ENCODE results near the gene KLK1. TPM values are rescaled to one million over a fixed set of nuclear protein-coding genes. Genes with fewer than 3 reads are reported as not detected.
A peak's percentile ranks its signal among the peaks of the same experiment; 100 is the strongest.

The KLK1 gene
- total and polyA plus RNA-seq, 5 donors from 2014 or later = 0.47 to 0.48 TPM; not detected in 3

- peak overlapping the region in 1 of 3 donors; percentile 83 for H3K27ac Mint-ChIP-seq
Measured at GRCh38 chr19:50794074-50794875, 29.3 kb downstream of the KLK1 start.

DNA sequence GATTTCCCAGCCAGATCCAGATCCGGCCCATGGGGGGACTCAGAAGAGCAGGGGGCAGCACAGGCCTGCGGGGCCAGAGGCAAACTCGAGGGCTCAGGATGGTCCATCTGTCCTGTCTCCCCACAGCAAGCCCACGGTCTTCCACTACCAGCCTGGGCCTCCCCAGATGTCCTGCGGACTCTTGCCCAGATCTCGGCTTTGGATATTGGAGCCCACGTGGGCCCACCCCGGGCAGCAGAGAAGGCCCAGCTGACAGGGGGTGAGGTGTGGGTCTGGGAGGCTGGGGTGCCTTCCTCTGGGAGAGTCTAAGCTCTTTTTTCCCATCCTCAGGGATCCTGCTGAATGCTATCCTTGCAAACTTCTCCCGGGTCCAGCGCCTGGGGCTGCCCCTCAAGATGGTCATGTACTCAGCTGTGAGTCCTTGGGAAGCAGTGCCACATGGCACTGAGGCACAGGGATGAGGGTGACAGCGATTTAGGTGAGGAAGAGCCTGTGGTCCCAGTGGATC, 30.0 kb downstream of the KLK1 start:
- peaks cover 19% of the 10 kb centered on the region for H3K36me3 ChIP-seq (ENCODE audit: control insufficient read depth, insufficient read depth, low read length)
- H3K4me1 Mint-ChIP-seq = peaks cover 0 to 13% (median 3%) of the 10 kb centered on the region in 4 donors
- no peak overlapping the region for H3K4me3 ChIP-seq (ENCODE audit: low read depth, low read length)
- ATAC-seq (ENCODE audit: low read depth in 2 of 2) = no peak
- H3K4me3 Mint-ChIP-seq = no peak overlapping the region
- no peaks in the 10 kb centered on the region for H3K27me3 Mint-ChIP-seq
- no peak overlapping the region for H3K27ac ChIP-seq (ENCODE audit: insufficient read depth, low read length, poor library complexity, severe bottlenecking)
- DNase-seq = no peak
- H3K27ac Mint-ChIP-seq = no peak overlapping the region
- H3K27me3 ChIP-seq (ENCODE audit: control insufficient read depth, insufficient read depth, low read length) = no peaks in the 10 kb centered on the region
- H3K9me3 ChIP-seq (ENCODE audit: control insufficient read depth in 2 of 2, low read length in 2 of 2) = no peaks in the 10 kb centered on the region
- no peaks in the 10 kb centered on the region for H3K36me3 Mint-ChIP-seq
- peaks cover 4% of the 10 kb centered on the region for H3K4me1 ChIP-seq (ENCODE audit: control insufficient read depth, insufficient read depth, low read length, poor library complexity, severe bottlenecking)
- no peaks in the 10 kb centered on the region for H3K9me3 Mint-ChIP-seq

More at GRCh38 chr19:50794074-50794875, 29.3 kb downstream of the KLK1 start:
- Histone ChIP-seq H3K27me3 (ENCODE audit: control insufficient read depth, insufficient read depth, low read length) (no peaks in the 10 kb centered on the region), H3K9me3 (ENCODE audit: control insufficient read depth in 2 of 2, low read length in 2 of 2) (no peaks in the 10 kb centered on the region), H3K4me1 (ENCODE audit: control insufficient read depth, insufficient read depth, low read length, poor library complexity, severe bottlenecking) (peaks cover 4% of the 10 kb centered on the region), H3K27ac (ENCODE audit: insufficient read depth, low read length, poor library complexity, severe bottlenecking) (no peak overlapping the region), H3K4me3 (ENCODE audit: low read depth, low read length) (no peak overlapping the region), H3K36me3 (ENCODE audit: control insufficient read depth, insufficient read depth, low read length) (peaks cover 22% of the 10 kb centered on the region)
- H3K27me3 Mint-ChIP-seq = no peaks in the 10 kb centered on the region
- ATAC-seq (ENCODE audit: low read depth in 2 of 2) = peak in 1 of 2 donors; percentile 26
- no peaks in the 10 kb centered on the region for H3K9me3 Mint-ChIP-seq
- no peak overlapping the region for H3K4me3 Mint-ChIP-seq
- H3K4me1 Mint-ChIP-seq = peaks cover 0 to 13% (median 3%) of the 10 kb centered on the region in 4 donors
- H3K36me3 Mint-ChIP-seq = no peaks in the 10 kb centered on the region
- DNase-seq = peak in 1 of 3 donors; percentile 27

DNA sequence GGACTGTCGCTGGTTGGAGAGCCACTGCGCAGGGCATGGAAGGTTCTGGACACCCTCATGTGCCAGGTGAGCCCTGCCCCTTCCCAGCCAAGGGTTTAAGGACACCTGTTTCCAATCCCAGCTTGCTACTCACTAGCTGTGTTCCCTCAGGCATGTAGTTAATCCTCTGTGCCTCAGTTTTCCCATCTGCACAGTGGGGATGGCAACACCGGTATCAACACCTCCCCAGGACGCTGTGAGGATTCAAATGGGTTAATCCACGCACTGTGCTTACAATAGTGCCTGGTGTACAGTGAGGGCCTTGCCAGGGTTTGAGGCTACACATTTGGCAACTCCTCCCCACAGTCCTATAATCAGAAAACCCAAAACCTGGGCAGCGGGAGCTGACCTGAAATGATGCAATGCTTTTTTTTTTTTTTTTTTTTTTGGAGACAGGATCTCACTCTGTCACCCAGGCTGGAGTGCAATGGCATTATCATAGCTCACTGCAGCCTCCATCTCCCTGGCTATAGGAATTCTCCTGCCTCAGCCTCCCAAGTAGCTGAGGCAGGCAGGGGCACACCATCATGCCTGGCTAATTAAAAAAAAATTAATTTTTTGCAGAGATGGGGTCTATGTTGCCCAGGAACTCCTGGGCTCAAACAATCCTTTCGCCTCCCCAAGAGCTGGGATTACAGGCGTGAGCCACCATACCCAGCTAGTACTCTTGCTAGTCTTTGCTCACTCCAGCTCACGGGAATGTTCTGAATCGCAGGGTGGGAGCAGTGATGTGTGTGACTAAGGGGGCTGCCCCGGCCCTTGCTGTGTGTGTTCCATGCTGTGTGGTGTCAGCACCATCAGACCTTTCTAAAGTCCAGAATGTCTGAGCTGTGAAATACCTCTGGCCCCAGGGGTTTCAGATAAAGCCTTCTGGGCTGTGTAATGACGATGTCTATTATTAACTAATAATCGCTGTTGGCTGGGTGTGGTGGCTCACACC, 31.0 kb downstream of the KLK1 start:
- Mint-ChIP-seq H3K27me3 (no peaks in the 10 kb centered on the region), H3K27ac (no peak overlapping the region), H3K4me3 (peak overlapping the region in 1 of 4 donors; percentile 7), H3K4me1 (peaks cover 0 to 13% (median 3%) of the 10 kb centered on the region in 4 donors), H3K36me3 (no peaks in the 10 kb centered on the region), H3K9me3 (no peaks in the 10 kb centered on the region)
- no peak for ATAC-seq (ENCODE audit: low read depth in 2 of 2)
- Histone ChIP-seq H3K36me3 (ENCODE audit: control insufficient read depth, insufficient read depth, low read length) (peaks cover 8% of the 10 kb centered on the region), H3K4me3 (ENCODE audit: low read depth, low read length) (no peak overlapping the region), H3K27ac (ENCODE audit: insufficient read depth, low read length, poor library complexity, severe bottlenecking) (no peak overlapping the region), H3K4me1 (ENCODE audit: control insufficient read depth, insufficient read depth, low read length, poor library complexity, severe bottlenecking) (peaks cover 4% of the 10 kb centered on the region), H3K9me3 (ENCODE audit: control insufficient read depth in 2 of 2, low read length in 2 of 2) (no peaks in the 10 kb centered on the region), H3K27me3 (ENCODE audit: control insufficient read depth, insufficient read depth, low read length) (no peaks in the 10 kb centered on the region)
- DNase-seq = no peak

GRCh38 chr19:50791594-50792271, 31.9 kb downstream of the KLK1 start:
- no peak overlapping the region for H3K27ac ChIP-seq (ENCODE audit: insufficient read depth, low read length, poor library complexity, severe bottlenecking)
- Mint-ChIP-seq H3K27ac (no peak overlapping the region), H3K4me3 (peak overlapping the region in 1 of 4 donors; percentile 57), H3K27me3 (no peaks in the 10 kb centered on the region), H3K4me1 (peaks cover 0 to 13% (median 3%) of the 10 kb centered on the region in 4 donors), H3K36me3 (no peaks in the 10 kb centered on the region), H3K9me3 (no peaks in the 10 kb centered on the region)
- ATAC-seq (ENCODE audit: low read depth in 2 of 2) (no peak), DNase-seq (no peak)
- no peak overlapping the region for H3K4me3 ChIP-seq (ENCODE audit: low read depth, low read length)
- H3K9me3 ChIP-seq (ENCODE audit: control insufficient read depth in 2 of 2, low read length in 2 of 2) = no peaks in the 10 kb centered on the region
- peaks cover under 1% of the 10 kb centered on the region for H3K36me3 ChIP-seq (ENCODE audit: control insufficient read depth, insufficient read depth, low read length)
- peaks cover 4% of the 10 kb centered on the region for H3K4me1 ChIP-seq (ENCODE audit: control insufficient read depth, insufficient read depth, low read length, poor library complexity, severe bottlenecking)
- H3K27me3 ChIP-seq (ENCODE audit: control insufficient read depth, insufficient read depth, low read length) = no peaks in the 10 kb centered on the region

DNA sequence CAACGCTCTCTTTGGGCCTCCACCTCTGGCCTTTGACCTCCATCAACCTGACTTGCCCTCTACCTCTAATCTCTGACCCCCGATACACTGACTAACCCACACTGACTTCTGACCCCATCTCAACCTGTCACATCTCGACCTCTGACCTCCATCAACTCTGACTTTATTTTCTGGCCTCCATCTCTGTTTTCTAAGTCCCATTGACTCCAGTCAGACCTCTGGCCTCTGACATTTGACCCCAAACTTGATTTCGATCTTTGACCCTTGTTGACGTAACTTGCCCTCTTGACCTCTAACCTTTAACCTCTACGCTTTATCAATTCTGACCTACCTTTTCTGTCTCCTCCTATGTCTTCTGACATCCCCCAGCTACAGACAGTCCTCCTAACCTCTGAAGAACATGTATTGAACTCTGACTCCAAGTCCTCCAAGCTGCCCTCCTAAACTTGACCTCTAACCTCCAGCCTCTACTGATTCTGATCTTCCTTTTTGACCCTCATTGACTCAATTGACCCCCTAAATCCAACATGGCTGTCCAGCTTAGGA, 32.6 kb downstream of the KLK1 start:
- no peak overlapping the region for H3K4me3 ChIP-seq (ENCODE audit: low read depth, low read length)
- peaks cover 0 to 13% (median 3%) of the 10 kb centered on the region in 4 donors for H3K4me1 Mint-ChIP-seq
- no peaks in the 10 kb centered on the region for H3K9me3 ChIP-seq (ENCODE audit: control insufficient read depth in 2 of 2, low read length in 2 of 2)
- H3K36me3 Mint-ChIP-seq = no peaks in the 10 kb centered on the region
- no peak overlapping the region for H3K27ac ChIP-seq (ENCODE audit: insufficient read depth, low read length, poor library complexity, severe bottlenecking)
- H3K27ac Mint-ChIP-seq = peak overlapping the region in 1 of 3 donors; percentile 89
- H3K9me3 Mint-ChIP-seq = no peaks in the 10 kb centered on the region
- no peaks in the 10 kb centered on the region for H3K27me3 ChIP-seq (ENCODE audit: control insufficient read depth, insufficient read depth, low read length)
- no peaks in the 10 kb centered on the region for H3K36me3 ChIP-seq (ENCODE audit: control insufficient read depth, insufficient read depth, low read length)
- ATAC-seq (ENCODE audit: low read depth in 2 of 2) = no peak
- no peak for DNase-seq
- H3K27me3 Mint-ChIP-seq = no peaks in the 10 kb centered on the region
- H3K4me1 ChIP-seq (ENCODE audit: control insufficient read depth, insufficient read depth, low read length, poor library complexity, severe bottlenecking) = peaks cover 4% of the 10 kb centered on the region
- H3K4me3 Mint-ChIP-seq = no peak overlapping the region

GRCh38 chr19:50790396-50790795, 33.2 kb downstream of the KLK1 start, which contains the start of gene ACP4:
ACP4 (plus strand) TSS chr19:50790415; CDS start chr19:50790415, 0 bp downstream.
- H3K4me1 ChIP-seq (ENCODE audit: control insufficient read depth, insufficient read depth, low read length, poor library complexity, severe bottlenecking) = peaks cover 4% of the 10 kb centered on the region
- no peak within 1 kb of the TSS for H3K4me3 ChIP-seq (ENCODE audit: low read depth, low read length)
- no peak for ATAC-seq (ENCODE audit: low read depth in 2 of 2)
- H3K27ac ChIP-seq (ENCODE audit: insufficient read depth, low read length, poor library complexity, severe bottlenecking) = no peak within 1 kb of the TSS
- Mint-ChIP-seq H3K36me3 (no peaks in the 10 kb centered on the region), H3K27ac (peak within 1 kb of the TSS in 1 of 3 donors; percentile 89), H3K4me1 (peaks cover 0 to 13% (median 3%) of the 10 kb centered on the region in 4 donors), H3K9me3 (no peaks in the 10 kb centered on the region), H3K27me3 (no peaks in the 10 kb centered on the region), H3K4me3 (no peak within 1 kb of the TSS)
- no peaks in the 10 kb centered on the region for H3K36me3 ChIP-seq (ENCODE audit: control insufficient read depth, insufficient read depth, low read length)
- no peak for DNase-seq
- H3K27me3 ChIP-seq (ENCODE audit: control insufficient read depth, insufficient read depth, low read length) = no peaks in the 10 kb centered on the region
- no peaks in the 10 kb centered on the region for H3K9me3 ChIP-seq (ENCODE audit: control insufficient read depth in 2 of 2, low read length in 2 of 2)

DNA sequence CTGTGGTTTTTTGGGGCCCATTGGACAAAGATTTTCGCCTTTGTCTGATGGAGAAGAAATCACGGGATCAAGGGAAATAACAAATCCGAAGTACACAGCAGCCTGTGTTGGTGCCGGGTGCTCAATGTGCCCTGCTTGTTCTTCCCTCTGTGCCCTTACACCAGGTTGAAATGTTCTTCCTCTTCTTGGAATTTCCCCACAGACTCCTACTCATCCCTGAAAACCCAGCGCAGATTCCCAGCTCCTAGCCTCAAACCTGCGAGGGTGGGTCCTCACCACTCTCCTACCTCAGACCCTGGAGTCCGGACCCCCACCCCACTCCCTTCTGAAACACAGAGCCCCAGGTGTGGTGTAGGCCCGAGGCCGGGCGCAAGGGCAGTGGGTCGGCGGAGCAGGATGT, 38.3 kb downstream of the KLK1 start:
- no peak for ATAC-seq (ENCODE audit: low read depth in 2 of 2)
- Histone ChIP-seq H3K27me3 (ENCODE audit: control insufficient read depth, insufficient read depth, low read length) (no peaks in the 10 kb centered on the region), H3K27ac (ENCODE audit: insufficient read depth, low read length, poor library complexity, severe bottlenecking) (no peak overlapping the region), H3K9me3 (ENCODE audit: control insufficient read depth in 2 of 2, low read length in 2 of 2) (no peaks in the 10 kb centered on the region), H3K36me3 (ENCODE audit: control insufficient read depth, insufficient read depth, low read length) (no peaks in the 10 kb centered on the region), H3K4me3 (ENCODE audit: low read depth, low read length) (no peak overlapping the region), H3K4me1 (ENCODE audit: control insufficient read depth, insufficient read depth, low read length, poor library complexity, severe bottlenecking) (peaks cover 7% of the 10 kb centered on the region)
- DNase-seq = no peak
- peaks cover 27% of the 10 kb centered on the region for H3K27me3 Mint-ChIP-seq
- no peak overlapping the region for H3K4me3 Mint-ChIP-seq
- H3K27ac Mint-ChIP-seq = no peak overlapping the region
- H3K36me3 Mint-ChIP-seq = no peaks in the 10 kb centered on the region
- peaks cover 2 to 7% (median 6%) of the 10 kb centered on the region in 4 donors for H3K4me1 Mint-ChIP-seq
- H3K9me3 Mint-ChIP-seq = peaks cover 0 to 5% (median 0%) of the 10 kb centered on the region in 7 donors
